Renal pelvis (tissue), 4 donors: ENCODE results near the gene BIRC5. TPM values are rescaled to one million over a fixed set of nuclear protein-coding genes. Genes with fewer than 3 reads are reported as not detected.

Source experiments
- DNase-seq: peaks from one replicate; pipeline ENCODE4 v3.0.0-alpha.2; 2013
- polyA plus RNA-seq, 3 donors: library from polyadenylated mRNA; unstranded; fragments of 120-200 nt; gene quantifications; one replicate each; pipeline ENCODE4 v1.2.1, GENCODE V29; 2013; ENCODE audit not compliant: insufficient read length in 3 of 3

The BIRC5 gene
- polyA plus RNA-seq, 3 donors = 26.5 to 32.4 (median 32.2) TPM

GRCh38 chr17:78253946-78254672 is 40.1 kb downstream of the BIRC5 start:
- peak; percentile 93 for DNase-seq

GRCh38 chr17:78255029-78255656 is 41.1 kb downstream of the BIRC5 start:
- DNase-seq = no peak

- no peak for DNase-seq
These were observed 42.1 kb downstream of the BIRC5 start for GRCh38 chr17:78255953-78256706.

GRCh38 chr17:78256707-78257591 is 42.9 kb downstream of the BIRC5 start:
- no peak for DNase-seq

- no peak for DNase-seq
These were observed 43.8 kb downstream of the BIRC5 start for GRCh38 chr17:78257810-78258322.

GRCh38 chr17:78258323-78259191 is 44.5 kb downstream of the BIRC5 start:
- DNase-seq = no peak

GRCh38 chr17:78259192-78259554 is 45.1 kb downstream of the BIRC5 start:
- DNase-seq = no peak

- peak; percentile 69 for DNase-seq
These were observed 49.1 kb downstream of the BIRC5 start for GRCh38 chr17:78263063-78263735.

GRCh38 chr17:78263736-78264340 is 49.8 kb downstream of the BIRC5 start:
- DNase-seq = no peak

- no peak for DNase-seq
These were observed 50.5 kb downstream of the BIRC5 start for GRCh38 chr17:78264590-78264989.

GRCh38 chr17:78265121-78265520 is 51.1 kb downstream of the BIRC5 start:
- no peak for DNase-seq

- no peak for DNase-seq
These were observed 52.2 kb downstream of the BIRC5 start for GRCh38 chr17:78266231-78266631.

- DNase-seq = no peak
These were observed 52.7 kb downstream of the BIRC5 start for GRCh38 chr17:78266771-78267170.

GRCh38 chr17:78267253-78268073 is 53.4 kb downstream of the BIRC5 start:
- DNase-seq = no peak

- DNase-seq = no peak
These were observed 54.3 kb downstream of the BIRC5 start for GRCh38 chr17:78268191-78268874.

GRCh38 chr17:78268951-78269905 is 55.2 kb downstream of the BIRC5 start:
- peak; percentile 68 for DNase-seq

GRCh38 chr17:78269955-78270381 is 55.9 kb downstream of the BIRC5 start:
- DNase-seq = no peak
